Prostate gland (tissue), 2 donors: ENCODE data around the gene RSBN1L. TPM values are rescaled to one million over a fixed set of nuclear protein-coding genes. Genes with fewer than 3 reads are reported as not detected.

Experiments used
- DNase-seq: peaks from one replicate; pipeline ENCODE4 v3.0.0-alpha.2; 2019; ENCODE audit warnings: low spot score
- H3K27ac ChIP-seq, 2 donors: fragments of 200-600 bp; sonication (generic); 2 replicates each; pipeline ENCODE4 v1.5.1; 2017 to 2019
- H3K27me3 ChIP-seq: fragments of 200-600 bp; sonication (generic); replicated peaks from 2 replicates; pipeline ENCODE4 v1.5.1; 2019; ENCODE audit not compliant: insufficient read depth
- H3K36me3 ChIP-seq, 2 donors: fragments of 200-600 bp; sonication (generic); 1 replicate in 1 of 2; 2 replicates in 1 of 2; pipeline versions ENCODE4 v1.5.1 to v1.8.1; 2017 to 2019
- H3K4me1 ChIP-seq: fragments of 200-600 bp; sonication (generic); replicated peaks from 2 replicates; pipeline ENCODE4 v1.5.1; 2019
- H3K4me3 ChIP-seq, 2 donors: fragments of 200-600 bp; sonication (generic); 2 replicates each; pipeline ENCODE4 v1.5.1; 2017 to 2019
- H3K9me3 ChIP-seq: fragments of 200-600 bp; sonication (generic); 2 replicates; pipeline ENCODE4 v1.5.1; 2017
- POLR2A ChIP-seq: fragments of 450-650 bp; IDR thresholded peaks from one replicate; pipeline ENCODE4 v1.6.1; 2016; ENCODE audit warnings: antibody characterized with exemption, mild to moderate bottlenecking
- POLR2AphosphoS5 ChIP-seq: sonication (generic); formaldehyde crosslinking; IDR thresholded peaks from one replicate; pipeline ENCODE4 v1.6.1; 2017; ENCODE audit warnings: antibody characterized with exemption
- WGBS: methylation state at CpG from one replicate; pipeline ENCODE4 v1.1.5; 2018; 5-methylcytosine and 5-hydroxymethylcytosine counted together
- intact Hi-C: fragments of 100-400 bp; cut with DNase I; formaldehyde crosslinking; loops from one replicate; pipeline ENCODE4 v1.14.2; 2022
- total RNA-seq, 2 donors: library from RNA; depleted of rRNA; stranded (reverse); fragments of >200 nt; gene quantifications; one replicate each; pipeline ENCODE4 v1.1.0, GENCODE V29; 2016
- TF ChIP-seq, protein P1 (sequence below), 4 experiments: fragments of 200-600 bp in 2 of 4; fragments of 450-650 bp in 2 of 4; sonication (generic) in 2 of 4; IDR thresholded peaks; 1 replicate in 3 of 4; 2 replicates in 1 of 4; pipeline ENCODE4 v1.5.1; 2016 to 2019; ENCODE audit warnings: antibody characterized with exemption in 4 of 4, mild to moderate bottlenecking in 2 of 4, moderate library complexity in 2 of 4

RSBN1L gene
- total RNA-seq, 2 donors from 2014 or later = 19.4 to 20.7 TPM

GRCh38 chr7:77802557-77803405 is 106.5 kb downstream of the RSBN1L start:
- Histone ChIP-seq H3K27me3 (no peaks in the 10 kb centered on the region), H3K4me3 (no peak overlapping the region), H3K4me1 (peaks cover 7% of the 10 kb centered on the region), H3K9me3 (no peaks in the 10 kb centered on the region), H3K36me3 (no peaks in the 10 kb centered on the region), H3K27ac (no peak overlapping the region)
- WGBS = 90% methylated on average over 2 of the region's 2 CpGs
- no peak for DNase-seq
- TF ChIP-seq POLR2A (no peak), POLR2AphosphoS5 (no peak)
- TF ChIP-seq, protein P1, sequence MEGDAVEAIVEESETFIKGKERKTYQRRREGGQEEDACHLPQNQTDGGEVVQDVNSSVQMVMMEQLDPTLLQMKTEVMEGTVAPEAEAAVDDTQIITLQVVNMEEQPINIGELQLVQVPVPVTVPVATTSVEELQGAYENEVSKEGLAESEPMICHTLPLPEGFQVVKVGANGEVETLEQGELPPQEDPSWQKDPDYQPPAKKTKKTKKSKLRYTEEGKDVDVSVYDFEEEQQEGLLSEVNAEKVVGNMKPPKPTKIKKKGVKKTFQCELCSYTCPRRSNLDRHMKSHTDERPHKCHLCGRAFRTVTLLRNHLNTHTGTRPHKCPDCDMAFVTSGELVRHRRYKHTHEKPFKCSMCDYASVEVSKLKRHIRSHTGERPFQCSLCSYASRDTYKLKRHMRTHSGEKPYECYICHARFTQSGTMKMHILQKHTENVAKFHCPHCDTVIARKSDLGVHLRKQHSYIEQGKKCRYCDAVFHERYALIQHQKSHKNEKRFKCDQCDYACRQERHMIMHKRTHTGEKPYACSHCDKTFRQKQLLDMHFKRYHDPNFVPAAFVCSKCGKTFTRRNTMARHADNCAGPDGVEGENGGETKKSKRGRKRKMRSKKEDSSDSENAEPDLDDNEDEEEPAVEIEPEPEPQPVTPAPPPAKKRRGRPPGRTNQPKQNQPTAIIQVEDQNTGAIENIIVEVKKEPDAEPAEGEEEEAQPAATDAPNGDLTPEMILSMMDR (IDR thresholded peaks at IDR 0.05) = no peak
- intact Hi-C loops = no loop called here

DNA sequence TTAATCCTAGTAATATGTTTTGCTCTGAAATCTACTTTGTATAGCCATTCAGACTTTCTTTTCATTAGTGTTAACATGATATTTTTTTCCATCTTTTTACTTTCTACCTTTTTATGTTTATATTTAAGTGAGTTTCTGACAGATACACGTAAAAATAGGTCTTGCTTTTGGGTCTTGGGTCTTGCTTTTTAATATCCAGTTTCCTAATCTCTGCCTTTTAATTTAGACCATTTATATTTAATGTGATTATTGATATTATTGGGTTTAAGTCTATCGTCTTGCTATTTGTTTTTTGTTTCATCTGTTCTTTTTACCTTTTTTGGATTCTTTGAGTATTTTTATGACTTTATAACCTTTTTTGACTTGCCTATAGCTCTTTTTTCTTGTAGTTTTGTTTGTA is 110.2 kb downstream of the RSBN1L start:
- no peaks in the 10 kb centered on the region for H3K27me3 ChIP-seq
- intact Hi-C loops = no loop called here
- H3K4me3 ChIP-seq = no peak overlapping the region
- no peaks in the 10 kb centered on the region for H3K36me3 ChIP-seq
- H3K9me3 ChIP-seq = no peaks in the 10 kb centered on the region
- 98% methylated on average over 2 of the region's 2 CpGs for WGBS
- no peaks in the 10 kb centered on the region for H3K4me1 ChIP-seq
- TF ChIP-seq POLR2AphosphoS5 (no peak), POLR2A (no peak)
- TF ChIP-seq, protein P1 (IDR thresholded peaks at IDR 0.05) = no peak
- DNase-seq = no peak
- H3K27ac ChIP-seq = no peak overlapping the region

DNA sequence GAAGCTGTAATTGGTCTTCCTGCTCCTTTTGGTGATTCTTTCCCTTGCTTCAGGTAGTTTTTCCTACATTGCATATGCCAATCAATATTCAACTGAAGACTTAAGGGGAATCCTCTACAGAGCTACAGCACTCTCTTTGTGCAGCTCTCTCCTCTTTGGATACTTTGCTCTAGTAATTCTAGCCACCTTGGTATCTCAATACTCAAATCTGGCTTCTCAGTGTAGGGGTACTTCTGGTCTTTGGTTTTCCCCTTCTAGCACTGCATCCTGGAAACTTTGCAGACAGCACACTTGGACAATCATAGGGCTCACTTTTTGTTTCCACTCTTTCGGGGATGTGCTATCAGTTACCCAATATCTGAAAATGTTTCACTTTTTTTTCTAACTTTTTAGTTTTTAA is 112.3 kb downstream of the RSBN1L start:
- TF ChIP-seq POLR2AphosphoS5 = no peak
- H3K36me3 ChIP-seq = no peaks in the 10 kb centered on the region
- no peaks in the 10 kb centered on the region for H3K4me1 ChIP-seq
- no peak overlapping the region for H3K4me3 ChIP-seq
- 95% methylated on average over 1 of the region's 1 CpG for WGBS
- H3K27me3 ChIP-seq = no peaks in the 10 kb centered on the region
- DNase-seq = no peak
- intact Hi-C loops = no loop called here
- no peak overlapping the region for H3K27ac ChIP-seq
- no peaks in the 10 kb centered on the region for H3K9me3 ChIP-seq

DNA sequence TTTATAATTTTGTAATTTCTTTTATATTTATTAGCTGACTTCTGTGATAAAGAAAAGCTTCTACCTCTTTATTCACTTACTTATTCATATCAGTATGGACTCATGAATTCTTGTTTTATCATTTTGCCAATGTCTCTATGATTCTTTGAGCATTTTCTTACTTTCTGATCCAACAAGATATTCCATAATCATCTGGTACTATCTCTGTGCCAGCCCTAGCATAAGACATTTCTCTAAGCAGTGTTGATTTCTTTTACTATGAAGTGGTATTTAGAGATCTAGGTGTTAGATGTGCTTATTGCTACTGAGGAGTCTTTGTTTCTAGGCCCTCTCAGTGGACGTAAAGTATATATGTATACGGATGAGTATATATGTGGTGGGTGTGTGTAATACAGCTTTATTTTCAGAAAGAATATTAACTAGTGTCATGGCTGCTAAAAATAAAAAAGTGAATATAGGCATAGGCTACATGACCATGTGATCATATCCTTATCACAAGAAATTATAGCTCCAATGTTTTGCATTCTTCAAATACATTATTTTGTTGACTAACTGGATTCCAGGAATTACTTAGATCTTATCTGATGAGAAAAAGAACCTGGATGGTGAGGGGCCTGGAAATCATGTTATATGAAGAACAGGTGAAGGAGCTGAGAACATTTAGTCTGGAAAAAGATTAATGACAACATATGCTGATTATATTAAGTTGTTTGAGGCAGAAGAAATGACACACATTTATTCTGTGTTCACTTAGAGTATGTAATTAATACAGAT is 115.4 kb downstream of the RSBN1L start:
- Histone ChIP-seq H3K27me3 (no peaks in the 10 kb centered on the region), H3K4me3 (no peak overlapping the region), H3K27ac (no peak overlapping the region), H3K9me3 (no peaks in the 10 kb centered on the region), H3K36me3 (no peaks in the 10 kb centered on the region), H3K4me1 (no peaks in the 10 kb centered on the region)
- DNase-seq = no peak
- TF ChIP-seq POLR2A (no peak), POLR2AphosphoS5 (no peak)
- TF ChIP-seq, protein P1 (IDR thresholded peaks at IDR 0.05) = no peak
- WGBS = 88% methylated on average over 2 of the region's 2 CpGs
- intact Hi-C loops = no loop called here

- intact Hi-C loops = no loop called here
- TF ChIP-seq, protein P1 (IDR thresholded peaks at IDR 0.05) = no peak
- TF ChIP-seq POLR2A (no peak), POLR2AphosphoS5 (no peak)
- no peak overlapping the region for H3K4me3 ChIP-seq
- H3K27ac ChIP-seq = no peak overlapping the region
- no peaks in the 10 kb centered on the region for H3K27me3 ChIP-seq
- H3K36me3 ChIP-seq = no peaks in the 10 kb centered on the region
- no peaks in the 10 kb centered on the region for H3K4me1 ChIP-seq
- DNase-seq = no peak
- H3K9me3 ChIP-seq = no peaks in the 10 kb centered on the region
- 88% methylated on average over 1 of the region's 1 CpG for WGBS
Observed at GRCh38 chr7:77812290-77812685, 116.0 kb downstream of the RSBN1L start.
